ENCODE measurements around the gene SCNN1G.

DNA sequence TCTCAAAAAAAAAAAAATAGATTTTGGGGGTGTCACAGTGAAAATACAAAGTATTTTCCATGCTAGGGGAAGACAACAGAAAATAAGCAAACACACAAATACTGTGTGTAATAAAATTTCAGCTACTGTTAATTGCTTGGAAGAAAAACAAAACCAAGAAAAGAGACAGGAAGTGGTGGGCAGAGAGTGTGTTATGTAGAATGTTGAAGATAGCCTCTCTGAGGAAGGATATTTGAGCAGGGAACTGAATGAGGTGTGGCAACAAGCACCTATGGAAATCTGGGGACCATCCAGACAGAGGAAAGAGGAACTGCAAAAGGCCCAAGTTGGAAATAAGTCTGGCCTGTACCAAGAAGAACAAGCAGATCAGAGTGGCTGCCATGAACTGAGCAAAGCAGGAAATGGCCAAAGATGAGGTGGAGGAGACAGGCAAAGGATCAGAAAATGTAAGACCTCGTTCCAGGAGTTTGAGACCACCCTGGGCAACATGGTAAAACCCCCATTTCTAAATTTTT is 25.5 kb upstream of the SCNN1G start:
- no peak for TF ChIP-seq POLR2A (IDR thresholded peaks at IDR 0.05)
- TF ChIP-seq, protein P1, sequence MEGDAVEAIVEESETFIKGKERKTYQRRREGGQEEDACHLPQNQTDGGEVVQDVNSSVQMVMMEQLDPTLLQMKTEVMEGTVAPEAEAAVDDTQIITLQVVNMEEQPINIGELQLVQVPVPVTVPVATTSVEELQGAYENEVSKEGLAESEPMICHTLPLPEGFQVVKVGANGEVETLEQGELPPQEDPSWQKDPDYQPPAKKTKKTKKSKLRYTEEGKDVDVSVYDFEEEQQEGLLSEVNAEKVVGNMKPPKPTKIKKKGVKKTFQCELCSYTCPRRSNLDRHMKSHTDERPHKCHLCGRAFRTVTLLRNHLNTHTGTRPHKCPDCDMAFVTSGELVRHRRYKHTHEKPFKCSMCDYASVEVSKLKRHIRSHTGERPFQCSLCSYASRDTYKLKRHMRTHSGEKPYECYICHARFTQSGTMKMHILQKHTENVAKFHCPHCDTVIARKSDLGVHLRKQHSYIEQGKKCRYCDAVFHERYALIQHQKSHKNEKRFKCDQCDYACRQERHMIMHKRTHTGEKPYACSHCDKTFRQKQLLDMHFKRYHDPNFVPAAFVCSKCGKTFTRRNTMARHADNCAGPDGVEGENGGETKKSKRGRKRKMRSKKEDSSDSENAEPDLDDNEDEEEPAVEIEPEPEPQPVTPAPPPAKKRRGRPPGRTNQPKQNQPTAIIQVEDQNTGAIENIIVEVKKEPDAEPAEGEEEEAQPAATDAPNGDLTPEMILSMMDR (IDR thresholded peaks at IDR 0.05), result no peak
